HG03432 (cell line): ENCODE results near the gene LDLRAD1.
"Not testable (repeated sequence)": the region's sequence is repeated elsewhere in the genome, so short reads cannot be mapped to it uniquely, and the experiment has no call there.

Experiments
- ATAC-seq: cut with Tn5 transposase; IDR thresholded peaks from one replicate; pipeline ENCODE4 v1.9.1; 2021; ENCODE audit warnings: mild to moderate bottlenecking, moderate library complexity; ENCODE audit not compliant: unreplicated experiment

The LDLRAD1 gene

DNA sequence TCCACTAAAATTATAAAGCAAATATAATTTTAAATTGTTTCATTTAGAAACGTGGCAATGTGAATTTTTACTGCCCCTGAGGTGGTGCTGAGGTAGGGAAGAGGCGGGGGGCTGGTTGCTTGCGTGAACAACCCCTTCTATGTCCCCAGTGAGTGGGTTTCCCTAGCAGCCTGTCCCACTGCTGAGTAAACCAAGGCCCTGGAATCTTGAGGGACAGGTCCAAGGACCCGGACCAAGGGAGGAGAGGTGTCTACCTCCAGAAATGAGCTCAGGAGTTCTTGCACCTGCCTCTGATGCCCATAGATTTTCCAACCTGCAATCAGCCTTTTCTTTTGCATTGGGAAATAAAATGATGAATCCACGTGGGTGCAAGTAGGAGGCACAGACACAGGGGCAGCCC lies 649 bp upstream of the LDLRAD1 start:
- ATAC-seq = no peak

GRCh38 chr1:54016343-54017282 lies 1.4 kb downstream of the LDLRAD1 start:
- ATAC-seq = no peak

GRCh38 chr1:54014009-54014629 lies 3.9 kb downstream of the LDLRAD1 start:
- ATAC-seq = no peak

DNA sequence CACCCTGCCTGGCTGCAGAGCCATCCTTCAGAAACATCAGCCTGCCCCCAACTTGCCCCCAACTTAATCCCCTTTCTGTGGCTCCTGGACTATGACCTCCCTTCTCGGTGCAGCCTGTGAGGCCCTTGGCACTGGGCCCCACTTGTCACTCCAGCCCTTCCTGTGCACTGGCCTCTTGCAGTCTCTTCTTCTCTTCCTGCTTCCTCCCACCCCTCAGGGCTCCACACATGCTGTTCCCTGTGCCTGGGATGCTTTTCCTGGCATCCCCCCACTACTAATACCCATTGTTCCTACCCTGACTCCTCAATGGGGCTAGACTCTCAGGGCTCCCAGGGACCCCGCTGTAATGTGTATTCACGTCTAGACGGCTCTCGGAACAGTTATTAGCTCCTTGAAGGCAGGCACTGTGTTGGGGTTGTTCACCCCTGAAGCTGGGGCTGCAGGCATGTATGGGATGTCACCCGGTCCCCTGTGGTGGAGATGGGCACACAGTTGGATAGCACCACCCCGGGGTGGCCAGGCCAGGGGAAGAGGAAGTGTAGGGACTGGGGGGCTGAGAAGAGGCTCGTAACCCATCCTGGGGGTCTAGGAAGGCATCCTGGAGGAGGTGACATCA lies 4.5 kb downstream of the LDLRAD1 start:
- ATAC-seq = no peak

DNA sequence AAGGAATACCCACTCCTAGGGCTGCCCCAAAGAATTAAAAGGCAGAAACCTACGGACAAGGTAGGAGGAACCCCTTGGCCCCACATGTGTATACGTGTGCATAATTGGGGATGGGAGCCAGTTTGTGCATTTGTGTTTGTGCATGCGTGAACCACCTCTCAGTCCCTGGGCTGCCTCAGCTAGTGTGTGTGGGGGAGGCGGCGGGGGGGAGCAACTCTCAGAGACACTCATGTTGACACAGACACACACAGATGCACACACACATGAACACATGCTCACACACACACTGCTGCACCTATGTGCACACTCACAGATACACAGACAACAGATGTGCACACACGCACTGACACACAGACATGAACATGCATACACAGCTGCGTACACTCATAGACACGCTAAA lies 5.1 kb downstream of the LDLRAD1 start:
- ATAC-seq = no peak

DNA sequence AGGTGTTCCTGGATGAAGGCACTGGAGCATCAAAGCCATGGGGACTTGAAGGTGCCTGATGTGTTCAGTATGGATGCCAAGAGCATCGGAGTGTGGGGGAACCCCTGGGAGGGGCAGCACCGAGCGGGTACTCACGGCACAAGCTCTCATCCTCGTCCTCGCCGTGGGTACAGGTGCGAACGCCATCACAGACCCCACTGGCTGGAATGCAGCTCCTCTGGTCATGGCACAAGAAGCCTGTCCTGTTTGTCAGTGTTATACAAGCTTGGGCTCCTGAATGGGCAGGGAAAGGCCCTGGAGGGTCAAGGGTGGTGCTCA lies 6.0 kb downstream of the LDLRAD1 start:
- ATAC-seq = no peak

GRCh38 chr1:54011316-54012007 lies 6.5 kb downstream of the LDLRAD1 start:
- no peak for ATAC-seq

- no peak for ATAC-seq
Measured at GRCh38 chr1:54010415-54011117, 7.4 kb downstream of the LDLRAD1 start.

DNA sequence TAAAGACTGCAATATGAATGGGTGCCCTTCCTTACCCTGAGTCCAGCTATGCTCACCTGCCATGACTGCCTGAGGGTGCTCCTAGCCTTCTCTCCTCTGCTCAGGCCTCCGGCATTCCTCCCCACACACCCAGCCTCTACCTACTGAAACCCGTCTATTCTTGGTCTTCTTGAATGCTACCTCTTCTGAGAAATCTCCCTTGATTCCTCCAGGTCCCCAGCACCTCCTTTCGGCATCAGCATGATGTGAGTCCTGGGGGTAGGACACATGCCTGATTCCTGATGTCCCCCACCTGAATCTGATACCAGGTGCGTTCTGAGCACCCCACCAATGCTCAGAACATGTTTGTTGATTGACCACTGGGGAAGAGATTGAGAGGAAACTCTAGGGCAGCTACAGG lies 8.6 kb downstream of the LDLRAD1 start:
- ATAC-seq = no peak

DNA sequence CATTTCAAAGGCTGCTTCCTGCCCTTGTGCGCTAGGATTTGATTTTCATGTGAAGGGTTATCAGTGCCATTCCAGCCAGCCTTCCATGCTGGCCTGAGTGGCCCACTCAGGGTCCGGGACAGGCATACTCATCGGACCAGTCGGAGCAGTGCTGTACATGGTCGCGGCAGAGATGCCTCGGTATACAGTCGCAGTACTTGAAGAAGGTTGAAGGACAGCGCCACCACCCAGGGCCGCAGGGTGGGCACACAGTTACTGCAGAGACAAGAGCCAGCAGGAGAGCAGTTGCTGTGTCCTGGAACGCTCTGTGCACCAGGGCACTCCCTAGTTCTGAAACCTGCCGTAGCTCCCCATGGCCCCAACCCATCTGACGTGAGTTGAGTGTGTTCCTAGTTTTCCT lies 9.1 kb downstream of the LDLRAD1 start:
- no peak for ATAC-seq

DNA sequence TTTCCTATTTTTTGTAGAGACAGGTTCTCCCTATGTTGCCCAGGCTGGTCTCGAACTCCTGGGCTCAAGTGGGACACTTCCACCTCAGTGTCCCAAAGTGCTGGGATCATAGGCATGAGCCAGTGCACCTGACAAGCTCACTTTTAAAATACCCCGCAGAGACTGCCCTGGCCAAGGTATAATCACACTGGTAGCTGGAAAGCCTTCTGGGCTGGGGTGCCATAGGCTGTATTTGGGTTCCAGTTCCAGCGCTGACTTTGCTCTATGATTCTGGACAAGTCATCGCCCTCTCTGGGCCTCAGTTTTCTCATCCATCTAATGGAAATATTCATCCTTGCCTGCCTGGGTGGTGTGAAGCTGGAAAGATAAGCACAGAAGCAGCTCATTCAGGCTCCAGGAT lies 10.4 kb downstream of the LDLRAD1 start:
- ATAC-seq = no peak

- no peak for ATAC-seq
Measured at GRCh38 chr1:54006508-54006907, 11.5 kb downstream of the LDLRAD1 start.

- ATAC-seq = no peak
Measured at GRCh38 chr1:54004481-54005049, 13.4 kb downstream of the LDLRAD1 start.

GRCh38 chr1:54003750-54004480 lies 14.1 kb downstream of the LDLRAD1 start:
- not testable (repeated sequence) for ATAC-seq

DNA sequence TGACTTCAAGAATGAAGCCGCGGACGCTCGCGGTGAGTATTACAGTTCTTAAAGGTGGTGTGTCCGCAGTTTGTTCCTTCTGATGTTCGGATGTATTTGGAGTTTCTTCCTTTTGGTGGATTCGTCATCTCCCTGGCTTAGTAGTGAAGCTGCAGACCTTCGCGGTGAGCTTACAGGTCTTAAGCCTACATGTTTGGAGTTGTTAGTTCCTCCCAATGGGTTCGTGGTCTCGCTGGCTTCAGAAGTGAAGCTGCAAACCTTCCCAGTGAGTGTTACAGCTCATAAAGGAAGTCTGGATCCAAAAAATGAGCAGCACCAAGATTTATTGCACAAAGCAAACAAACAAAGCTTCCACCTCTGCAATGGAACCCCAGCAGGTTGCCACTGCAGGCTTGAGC lies 14.7 kb downstream of the LDLRAD1 start:
- no peak for ATAC-seq

DNA sequence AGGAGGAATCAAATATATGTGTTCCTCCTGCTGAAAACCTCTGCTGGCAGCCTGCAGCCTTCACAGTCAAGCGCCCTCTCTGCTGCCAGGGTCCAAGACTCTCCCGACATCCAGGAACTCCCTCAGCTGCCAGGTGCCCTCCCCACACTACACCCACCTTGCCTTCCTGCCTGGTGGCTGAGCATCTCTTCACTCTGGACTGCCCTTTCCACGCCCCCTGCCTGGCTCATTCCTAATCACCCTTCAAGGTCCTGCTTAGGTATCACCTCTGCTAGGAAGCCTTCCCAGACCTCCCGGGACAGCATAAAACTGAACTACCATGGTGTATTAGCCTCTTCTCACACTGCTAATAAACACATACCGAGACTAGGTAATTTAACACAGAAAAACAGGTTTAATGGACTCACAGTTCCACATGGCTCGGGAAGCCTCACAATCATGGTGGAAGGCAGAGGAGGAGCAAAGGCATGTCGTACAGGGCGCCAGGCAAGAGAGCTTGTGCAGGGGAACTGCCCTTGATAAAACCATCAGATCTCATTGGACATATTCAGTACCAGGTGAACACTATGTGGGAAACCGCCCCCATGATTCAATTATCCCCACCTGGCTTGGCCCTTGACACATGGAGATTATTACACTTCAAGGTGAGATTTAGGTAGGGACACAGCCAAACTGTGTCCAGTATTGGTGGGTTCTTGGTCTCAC lies 15.3 kb downstream of the LDLRAD1 start:
- ATAC-seq = no peak

GRCh38 chr1:54001591-54001990 lies 16.4 kb downstream of the LDLRAD1 start:
- ATAC-seq = no peak

GRCh38 chr1:53999920-54000319 lies 18.1 kb downstream of the LDLRAD1 start:
- no peak for ATAC-seq

DNA sequence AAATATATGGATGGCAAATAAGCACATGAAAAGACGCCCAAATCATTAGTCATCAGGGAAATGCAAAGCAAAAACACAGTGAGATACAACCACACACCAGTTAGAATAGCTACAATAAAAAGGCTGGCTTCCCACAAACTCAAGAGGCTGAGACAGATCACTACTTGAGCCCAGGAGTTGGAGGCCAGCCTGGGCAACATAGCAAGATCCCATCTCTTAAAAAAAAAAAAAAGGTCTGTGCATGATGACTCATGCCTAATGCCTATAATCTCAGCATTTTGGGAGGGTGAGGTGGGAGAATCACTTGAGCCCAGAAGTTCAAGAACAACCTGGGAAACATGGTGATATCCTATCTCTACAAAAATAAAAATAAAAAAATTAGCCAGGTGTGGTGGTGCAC lies 19.8 kb downstream of the LDLRAD1 start:
- ATAC-seq = no peak
